ENCODE results near the gene SLCO2A1. TPM values are rescaled to one million over a fixed set of nuclear protein-coding genes. Genes with fewer than 3 reads are reported as not detected.
A peak's percentile ranks its signal among the peaks of the same experiment; 100 is the strongest.

The SLCO2A1 gene
- total RNA-seq, 1 experiment from 2014 or later = 2.4 TPM

- DNase-seq = no peak
- no peaks in the 10 kb centered on the region for H3K27me3 ChIP-seq (ENCODE audit: control insufficient read depth, insufficient read depth, low read length)
- H3K36me3 ChIP-seq (replicated peaks; ENCODE audit: control insufficient read depth, insufficient read depth, low read length) = no peaks in the 10 kb centered on the region
- no peak overlapping the region for H3K4me3 ChIP-seq (ENCODE audit: insufficient read depth, low read depth, low read length)
Observed at GRCh38 chr3:133940536-133940935, 89.2 kb downstream of the SLCO2A1 start.

- H3K36me3 ChIP-seq (replicated peaks; ENCODE audit: control insufficient read depth, insufficient read depth, low read length) = no peaks in the 10 kb centered on the region
- no peak overlapping the region for H3K4me3 ChIP-seq (ENCODE audit: insufficient read depth, low read depth, low read length)
- DNase-seq = no peak
- no peaks in the 10 kb centered on the region for H3K27me3 ChIP-seq (ENCODE audit: control insufficient read depth, insufficient read depth, low read length)
Observed at GRCh38 chr3:133939463-133939835, 90.3 kb downstream of the SLCO2A1 start.

DNA sequence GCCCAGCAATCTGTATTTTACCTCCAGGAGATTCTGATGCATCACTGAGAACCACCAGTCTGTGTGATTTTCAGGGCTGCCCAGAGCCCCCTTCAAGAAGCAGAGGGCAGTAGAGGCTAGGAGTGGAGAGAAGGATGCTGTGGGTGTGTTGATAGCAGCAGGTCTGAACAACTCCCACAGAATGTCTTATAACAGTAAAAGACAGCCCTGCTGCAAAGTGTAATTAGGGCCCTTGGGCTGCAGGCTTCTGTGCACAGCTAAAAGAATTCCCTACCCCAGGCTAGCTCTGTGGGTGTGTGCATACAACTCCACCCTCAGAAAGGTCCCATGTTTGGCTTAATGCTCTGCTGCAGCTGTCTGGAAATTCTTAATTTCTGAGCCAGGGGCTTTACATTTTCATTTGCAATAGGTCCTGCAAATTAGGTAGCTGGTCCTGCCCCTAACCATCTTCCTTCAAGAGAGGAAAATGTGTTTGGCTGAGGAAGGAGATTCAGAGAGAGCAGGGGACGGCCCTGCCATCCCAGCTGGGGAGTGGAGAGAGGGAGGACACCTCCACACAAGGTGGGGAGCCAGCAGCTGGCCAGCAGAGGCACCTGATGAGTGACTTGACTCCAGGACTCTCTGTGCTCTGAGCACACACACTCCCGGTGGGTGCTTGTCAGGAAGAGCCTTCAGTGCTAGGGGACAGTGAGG is 90.8 kb downstream of the SLCO2A1 start:
- Histone ChIP-seq H3K4me3 (ENCODE audit: insufficient read depth, low read depth, low read length) (no peak overlapping the region), H3K36me3 (replicated peaks; ENCODE audit: control insufficient read depth, insufficient read depth, low read length) (no peaks in the 10 kb centered on the region), H3K27me3 (ENCODE audit: control insufficient read depth, insufficient read depth, low read length) (no peaks in the 10 kb centered on the region)
- no peak for DNase-seq

GRCh38 chr3:133937756-133938601 is 91.7 kb downstream of the SLCO2A1 start:
- Histone ChIP-seq H3K27me3 (ENCODE audit: control insufficient read depth, insufficient read depth, low read length) (no peaks in the 10 kb centered on the region), H3K36me3 (replicated peaks; ENCODE audit: control insufficient read depth, insufficient read depth, low read length) (no peaks in the 10 kb centered on the region), H3K4me3 (ENCODE audit: insufficient read depth, low read depth, low read length) (no peak overlapping the region)
- peak; percentile 38 for DNase-seq

DNA sequence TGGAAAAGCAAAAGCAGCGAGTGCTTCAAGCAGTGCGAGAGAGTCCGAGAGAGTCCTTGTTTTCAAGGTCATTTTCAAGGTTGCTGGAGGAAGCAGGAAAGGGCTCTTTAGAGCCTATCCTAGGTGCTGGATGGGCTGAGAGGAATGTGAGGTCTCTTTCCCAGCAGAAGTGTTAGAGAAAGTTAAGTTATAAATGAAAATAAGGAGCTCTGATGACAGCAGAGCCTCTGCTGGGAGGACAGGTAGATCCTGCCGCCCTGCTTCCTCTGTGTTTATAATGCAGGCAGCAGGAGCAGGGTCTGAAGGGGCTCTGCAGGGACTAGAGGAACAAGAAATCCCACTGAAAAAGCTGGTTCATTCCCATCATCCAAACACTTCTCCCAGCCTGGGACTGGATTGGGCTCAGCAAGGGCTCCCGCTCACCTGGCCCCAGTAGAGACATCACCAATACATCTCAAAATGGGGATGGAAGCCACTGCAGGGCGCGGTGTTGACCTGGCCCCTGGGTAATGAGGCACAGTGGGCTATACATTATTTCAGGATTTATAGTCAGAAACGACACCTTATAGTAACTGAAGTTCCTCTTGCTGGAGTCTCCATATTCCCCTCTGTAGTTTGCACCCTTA is 92.6 kb downstream of the SLCO2A1 start:
- DNase-seq = peak; percentile 27
- no peaks in the 10 kb centered on the region for H3K36me3 ChIP-seq (replicated peaks; ENCODE audit: control insufficient read depth, insufficient read depth, low read length)
- no peaks in the 10 kb centered on the region for H3K27me3 ChIP-seq (ENCODE audit: control insufficient read depth, insufficient read depth, low read length)
- no peak overlapping the region for H3K4me3 ChIP-seq (ENCODE audit: insufficient read depth, low read depth, low read length)

- Histone ChIP-seq H3K36me3 (replicated peaks; ENCODE audit: control insufficient read depth, insufficient read depth, low read length) (no peaks in the 10 kb centered on the region), H3K27me3 (ENCODE audit: control insufficient read depth, insufficient read depth, low read length) (no peaks in the 10 kb centered on the region), H3K4me3 (ENCODE audit: insufficient read depth, low read depth, low read length) (no peak overlapping the region)
- peak; percentile 7 for DNase-seq
Observed at GRCh38 chr3:133935843-133936769, 93.6 kb downstream of the SLCO2A1 start.

DNA sequence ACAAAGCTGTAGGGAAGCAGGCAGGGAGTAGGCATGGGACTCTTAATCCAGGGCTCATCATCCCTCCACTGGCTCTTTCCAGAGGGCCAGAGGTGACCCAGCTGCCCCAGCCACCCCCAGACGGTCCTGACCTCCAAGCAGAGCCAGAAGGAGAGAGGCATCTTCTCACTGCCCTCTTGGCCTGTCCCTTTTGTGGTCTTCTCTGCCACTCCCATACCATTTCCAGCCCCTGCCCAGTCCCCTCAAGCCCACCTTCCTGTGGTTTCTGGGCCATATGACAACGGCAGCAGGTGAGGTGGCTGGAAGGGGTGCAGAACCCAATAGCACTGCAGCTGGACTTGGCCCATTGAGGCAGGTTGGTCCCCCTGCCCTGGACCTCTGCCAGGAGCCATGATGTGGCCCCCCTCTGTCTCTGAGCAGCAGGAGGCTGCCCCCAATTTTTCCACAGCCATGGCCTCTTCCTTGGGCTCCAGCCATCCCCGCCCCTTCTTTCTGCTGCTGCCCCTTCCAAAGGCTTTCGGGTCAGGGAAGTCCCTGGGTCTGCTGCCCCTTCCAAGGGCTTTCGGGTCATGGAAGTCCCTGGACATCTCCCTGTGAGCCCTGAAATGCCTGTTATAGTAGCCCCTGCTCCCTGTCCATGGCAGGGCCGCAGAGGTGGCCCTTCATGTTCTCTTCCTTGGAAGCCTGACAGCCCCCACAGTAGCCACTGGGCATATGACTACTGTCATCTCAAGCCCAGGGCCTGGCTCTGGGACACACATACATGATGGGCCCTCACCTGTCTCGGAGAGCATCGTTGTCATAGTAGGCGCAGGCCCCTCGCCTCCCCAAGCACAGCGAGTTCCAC is 94.5 kb downstream of the SLCO2A1 start:
- H3K4me3 ChIP-seq (ENCODE audit: insufficient read depth, low read depth, low read length) = no peak overlapping the region
- DNase-seq = peak; percentile 9

GRCh38 chr3:133934073-133934970 is 95.4 kb downstream of the SLCO2A1 start:
- DNase-seq = peak; percentile 13
- no peak overlapping the region for H3K4me3 ChIP-seq (ENCODE audit: insufficient read depth, low read depth, low read length)
- no peaks in the 10 kb centered on the region for H3K27me3 ChIP-seq (ENCODE audit: control insufficient read depth, insufficient read depth, low read length)
- H3K36me3 ChIP-seq (replicated peaks; ENCODE audit: control insufficient read depth, insufficient read depth, low read length) = no peaks in the 10 kb centered on the region

More for the DNA sequence above, 94.5 kb downstream of the SLCO2A1 start:
- Histone ChIP-seq H3K27me3 (ENCODE audit: control insufficient read depth, insufficient read depth, low read length) (no peaks in the 10 kb centered on the region), H3K36me3 (replicated peaks; ENCODE audit: control insufficient read depth, insufficient read depth, low read length) (no peaks in the 10 kb centered on the region)

- peaks cover 4% of the 10 kb centered on the region; the same call in 1 of the 2 replicates for H3K27me3 ChIP-seq (ENCODE audit: control insufficient read depth, insufficient read depth, low read length)
- no peak overlapping the region for H3K4me3 ChIP-seq (ENCODE audit: insufficient read depth, low read depth, low read length)
- DNase-seq = no peak
Observed at GRCh38 chr3:133933097-133934024, 96.4 kb downstream of the SLCO2A1 start.

GRCh38 chr3:133932009-133932408 is 97.7 kb downstream of the SLCO2A1 start:
- Histone ChIP-seq H3K4me3 (ENCODE audit: insufficient read depth, low read depth, low read length) (no peak overlapping the region), H3K36me3 (replicated peaks; ENCODE audit: control insufficient read depth, insufficient read depth, low read length) (no peaks in the 10 kb centered on the region), H3K27me3 (ENCODE audit: control insufficient read depth, insufficient read depth, low read length) (peaks cover 13% of the 10 kb centered on the region)
- no peak for DNase-seq

More at GRCh38 chr3:133933097-133934024, 96.4 kb downstream of the SLCO2A1 start:
- no peaks in the 10 kb centered on the region for H3K36me3 ChIP-seq (replicated peaks; ENCODE audit: control insufficient read depth, insufficient read depth, low read length)

DNA sequence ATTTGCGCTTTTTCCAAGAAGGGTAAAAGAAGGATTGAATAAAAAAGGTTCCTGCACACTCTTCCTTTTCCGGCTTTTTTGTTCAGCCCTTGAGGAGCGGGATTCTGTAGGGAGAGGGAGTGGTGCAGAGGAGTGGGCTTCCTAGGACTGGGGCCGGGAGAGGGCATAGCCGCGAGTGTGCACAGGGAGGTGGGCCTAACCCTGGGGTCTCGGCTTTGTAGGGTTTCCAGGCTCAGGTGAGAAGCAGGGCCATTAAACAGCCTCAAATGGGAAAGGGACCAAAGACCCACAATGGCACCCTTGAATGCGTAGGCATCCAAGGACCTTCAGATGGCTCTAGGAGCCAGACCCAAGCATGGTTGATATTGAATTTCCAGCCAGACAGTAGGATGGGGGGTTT is 98.6 kb downstream of the SLCO2A1 start:
- DNase-seq = no peak
- no peak overlapping the region for H3K4me3 ChIP-seq (ENCODE audit: insufficient read depth, low read depth, low read length)

More for the DNA sequence above, 98.6 kb downstream of the SLCO2A1 start:
- Histone ChIP-seq H3K27me3 (ENCODE audit: control insufficient read depth, insufficient read depth, low read length) (peaks cover 17% of the 10 kb centered on the region), H3K36me3 (replicated peaks; ENCODE audit: control insufficient read depth, insufficient read depth, low read length) (no peaks in the 10 kb centered on the region)
